ENCODE results near the gene CYS1.
"Not testable (repeated sequence)": the region's sequence is repeated elsewhere in the genome, so short reads cannot be mapped to it uniquely, and the experiment has no call there.

CYS1 gene

GRCh38 chr2:10043906-10044601 is 36.2 kb downstream of the CYS1 start:
- DNase-seq: peak; percentile 92

- peak; percentile 91 for DNase-seq
These were observed 36.8 kb downstream of the CYS1 start, which contains the start of gene KLF11 for GRCh38 chr2:10043256-10043905. Gene KLF11 (plus strand): TSS chr2:10043550. CDS start chr2:10043717, 167 bp downstream.

GRCh38 chr2:10042301-10043161 is 37.7 kb downstream of the CYS1 start:
- DNase-seq: peak; percentile 39

- no peak for DNase-seq
These were observed 38.5 kb downstream of the CYS1 start for GRCh38 chr2:10041711-10042110.

GRCh38 chr2:10039658-10040410 is 40.4 kb downstream of the CYS1 start:
- no peak for DNase-seq

GRCh38 chr2:10038716-10039115 is 41.5 kb downstream of the CYS1 start:
- DNase-seq: no peak

- no peak for DNase-seq
These were observed 42.1 kb downstream of the CYS1 start for GRCh38 chr2:10038123-10038522.

GRCh38 chr2:10036095-10036884 is 43.9 kb downstream of the CYS1 start:
- no peak for DNase-seq

- DNase-seq: no peak
These were observed 44.6 kb downstream of the CYS1 start for GRCh38 chr2:10035633-10036032.

GRCh38 chr2:10035053-10035422 is 45.2 kb downstream of the CYS1 start:
- no peak for DNase-seq

- no peak for DNase-seq
These were observed 45.7 kb downstream of the CYS1 start for GRCh38 chr2:10034333-10035052.

GRCh38 chr2:10033251-10034006 is 46.8 kb downstream of the CYS1 start:
- no peak for DNase-seq

- DNase-seq: no peak
These were observed 47.5 kb downstream of the CYS1 start for GRCh38 chr2:10032746-10033105.

GRCh38 chr2:10031886-10032745 is 48.1 kb downstream of the CYS1 start:
- no peak for DNase-seq

- DNase-seq: not testable (repeated sequence)
These were observed 49.4 kb downstream of the CYS1 start for GRCh38 chr2:10030798-10031197.

GRCh38 chr2:10030311-10030736 is 49.9 kb downstream of the CYS1 start:
- peak; percentile 40 for DNase-seq

GRCh38 chr2:10029875-10030223 is 50.4 kb downstream of the CYS1 start:
- no peak for DNase-seq

- DNase-seq: no peak
These were observed 51.0 kb downstream of the CYS1 start for GRCh38 chr2:10028988-10029874.
